HepG2 (cell line): ENCODE measurements around the gene LRRC45. TPM values are rescaled to one million over a fixed set of nuclear protein-coding genes. Genes with fewer than 3 reads are reported as not detected.

ENCODE experiments used
- CHD2 ChIP-seq: IDR thresholded peaks from 2 replicates; pipeline ENCODE4 v1.6.1; 2011; ENCODE audit warnings: low read depth, low read length, improper control_type of control experiment
- FUBP1 ChIP-seq: sonication (generic); formaldehyde crosslinking; IDR thresholded peaks from 2 replicates; pipeline ENCODE4 v1.5.1; 2020; ENCODE audit warnings: missing genetic modification reagents, mild to moderate bottlenecking, borderline replicate concordance
- MATR3 ChIP-seq: sonication (generic); formaldehyde crosslinking; IDR thresholded peaks from 2 replicates; pipeline ENCODE4 v1.4.0; 2020; ENCODE audit warnings: missing genetic modification reagents
- ONECUT2 ChIP-seq: sonication (generic); formaldehyde crosslinking; IDR thresholded peaks from 2 replicates; pipeline ENCODE4 v1.4.0; 2020; ENCODE audit warnings: missing genetic modification reagents
- PCBP2 ChIP-seq: fragments of 200-400 bp; formaldehyde crosslinking; optimal IDR thresholded peaks from 2 replicates; pipeline ENCODE3; 2018; ENCODE audit warnings: low read length, low read depth; ENCODE audit not compliant: poor library complexity, severe bottlenecking
- SRF ChIP-seq: IDR thresholded peaks from 2 replicates; pipeline ENCODE4 v1.6.1; 2011; ENCODE audit warnings: mild to moderate bottlenecking, low read depth, low read length, moderate library complexity
- SRSF1 ChIP-seq: fragments of 200-400 bp; formaldehyde crosslinking; optimal IDR thresholded peaks from 2 replicates; pipeline ENCODE3; 2017; ENCODE audit warnings: mild to moderate bottlenecking, low read depth, low read length, moderate library complexity
- ZBTB8A ChIP-seq: sonication (generic); formaldehyde crosslinking; IDR thresholded peaks from 2 replicates; pipeline ENCODE4 v1.4.0; 2020; ENCODE audit warnings: mild to moderate bottlenecking, low read depth, missing genetic modification reagents, borderline replicate concordance
- ZFP36 ChIP-seq: fragments of 150-350 bp; IDR thresholded peaks from 2 replicates; pipeline ENCODE4 v1.6.1; 2018; ENCODE audit warnings: borderline replicate concordance, low read length, low read depth; ENCODE audit not compliant: partially characterized antibody
- ZNF382 ChIP-seq: sonication (generic); formaldehyde crosslinking; IDR thresholded peaks from 2 replicates; pipeline ENCODE4 v1.5.0; 2020; ENCODE audit warnings: missing genetic modification reagents, mild to moderate bottlenecking, borderline replicate concordance
- ZNF441 ChIP-seq: sonication (generic); formaldehyde crosslinking; IDR thresholded peaks from 2 replicates; pipeline ENCODE4 v1.7.0; 2021; ENCODE audit warnings: missing genetic modification reagents, borderline replicate concordance
- ZNF564 ChIP-seq: sonication (generic); formaldehyde crosslinking; IDR thresholded peaks from 2 replicates; pipeline ENCODE4 v1.8.1; 2023; ENCODE audit warnings: mild to moderate bottlenecking, missing genetic modification reagents
- ZNF766 ChIP-seq: sonication (generic); formaldehyde crosslinking; IDR thresholded peaks from 2 replicates; pipeline ENCODE4 v1.5.0; 2020; ENCODE audit warnings: missing genetic modification reagents, borderline replicate concordance
- polyA plus RNA-seq, 8 experiments: library from polyadenylated mRNA; depleted of rRNA in 3 of 8; stranded (reverse) in 7 of 8; unstranded in 1 of 8; fragments of >200 nt; fragmentation: Illumina TruSeq in 4 of 8; extraction: Trizol in 4 of 8; gene quantifications; 2 replicates each; pipeline versions ENCODE4 v1.2.1 to v1.2.3, GENCODE V29; 2011 to 2016; ENCODE audit warnings: low read depth in 4 of 8, missing spikeins in 1 of 8, mixed read lengths in 1 of 8; ENCODE audit not compliant: insufficient read depth in 1 of 8
- total RNA-seq, 5 experiments: library from RNA; depleted of rRNA; stranded (reverse); fragments of >200 nt; fragmentation: Illumina TruSeq; extraction: Trizol; gene quantifications; 2 replicates each; pipeline ENCODE4 v1.2.3, GENCODE V29; 2016; ENCODE audit warnings: low read depth in 1 of 5
- TF ChIP-seq, protein P1 (sequence below): sonication (generic); formaldehyde crosslinking; IDR thresholded peaks from 2 replicates; pipeline ENCODE4 v1.5.0; 2020; ENCODE audit warnings: missing genetic modification reagents, mild to moderate bottlenecking, borderline replicate concordance
- TF ChIP-seq, protein P2 (sequence below): sonication (generic); formaldehyde crosslinking; IDR thresholded peaks from 2 replicates; pipeline ENCODE4 v1.5.1; 2020; ENCODE audit warnings: mild to moderate bottlenecking, missing genetic modification reagents, moderate library complexity
- TF ChIP-seq, protein P3 (sequence below): sonication (generic); formaldehyde crosslinking; IDR thresholded peaks from 2 replicates; pipeline ENCODE4 v1.4.0; 2020; ENCODE audit warnings: mild to moderate bottlenecking, low read depth, missing genetic modification reagents
- TF ChIP-seq, protein P4 (sequence below): sonication (generic); formaldehyde crosslinking; IDR thresholded peaks from 2 replicates; pipeline ENCODE4 v1.5.1; 2020; ENCODE audit warnings: mild to moderate bottlenecking, missing genetic modification reagents, borderline replicate concordance

The LRRC45 gene
- total and polyA plus RNA-seq, 2 of the 13 experiments (the other 11 are each of a cell fraction or from before 2014, with no cell fraction given), result 11.6 to 48.1 TPM

GRCh38 chr17:81999976-82000802, 22.9 kb upstream of the LRRC45 start (continued):
- TF ChIP-seq ZNF766 (CRISPR knock-in tag), result no peak
- peak; percentile 4; the same call in 1 of the 2 replicates for TF ChIP-seq CHD2
- TF ChIP-seq ZFP36, result no peak
- TF ChIP-seq SRSF1, result no peak
- no peak for TF ChIP-seq SRF
- no peak for TF ChIP-seq PCBP2
- TF ChIP-seq ZNF382 (CRISPR knock-in tag), result no peak
- TF ChIP-seq, protein P1, sequence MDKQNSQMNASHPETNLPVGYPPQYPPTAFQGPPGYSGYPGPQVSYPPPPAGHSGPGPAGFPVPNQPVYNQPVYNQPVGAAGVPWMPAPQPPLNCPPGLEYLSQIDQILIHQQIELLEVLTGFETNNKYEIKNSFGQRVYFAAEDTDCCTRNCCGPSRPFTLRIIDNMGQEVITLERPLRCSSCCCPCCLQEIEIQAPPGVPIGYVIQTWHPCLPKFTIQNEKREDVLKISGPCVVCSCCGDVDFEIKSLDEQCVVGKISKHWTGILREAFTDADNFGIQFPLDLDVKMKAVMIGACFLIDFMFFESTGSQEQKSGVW (CRISPR knock-in tag), result no peak
- TF ChIP-seq ZBTB8A (CRISPR knock-in tag), result 0 out of 2 replicates have a peak, but pooled peaks have one; percentile 8
- TF ChIP-seq ONECUT2 (CRISPR knock-in tag), result no peak; the same call in 1 of the 2 replicates
- no peak for TF ChIP-seq MATR3
- TF ChIP-seq, protein P2, sequence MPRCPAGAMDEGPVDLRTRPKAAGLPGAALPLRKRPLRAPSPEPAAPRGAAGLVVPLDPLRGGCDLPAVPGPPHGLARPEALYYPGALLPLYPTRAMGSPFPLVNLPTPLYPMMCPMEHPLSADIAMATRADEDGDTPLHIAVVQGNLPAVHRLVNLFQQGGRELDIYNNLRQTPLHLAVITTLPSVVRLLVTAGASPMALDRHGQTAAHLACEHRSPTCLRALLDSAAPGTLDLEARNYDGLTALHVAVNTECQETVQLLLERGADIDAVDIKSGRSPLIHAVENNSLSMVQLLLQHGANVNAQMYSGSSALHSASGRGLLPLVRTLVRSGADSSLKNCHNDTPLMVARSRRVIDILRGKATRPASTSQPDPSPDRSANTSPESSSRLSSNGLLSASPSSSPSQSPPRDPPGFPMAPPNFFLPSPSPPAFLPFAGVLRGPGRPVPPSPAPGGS, result no peak
- TF ChIP-seq, protein P3, sequence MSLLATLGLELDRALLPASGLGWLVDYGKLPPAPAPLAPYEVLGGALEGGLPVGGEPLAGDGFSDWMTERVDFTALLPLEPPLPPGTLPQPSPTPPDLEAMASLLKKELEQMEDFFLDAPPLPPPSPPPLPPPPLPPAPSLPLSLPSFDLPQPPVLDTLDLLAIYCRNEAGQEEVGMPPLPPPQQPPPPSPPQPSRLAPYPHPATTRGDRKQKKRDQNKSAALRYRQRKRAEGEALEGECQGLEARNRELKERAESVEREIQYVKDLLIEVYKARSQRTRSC (CRISPR knock-in tag), result no peak
- TF ChIP-seq ZNF441 (CRISPR knock-in tag), result no peak
- no peak; the same call in 1 of the 2 replicates for TF ChIP-seq FUBP1 (CRISPR knock-in tag)
- TF ChIP-seq, protein P4, sequence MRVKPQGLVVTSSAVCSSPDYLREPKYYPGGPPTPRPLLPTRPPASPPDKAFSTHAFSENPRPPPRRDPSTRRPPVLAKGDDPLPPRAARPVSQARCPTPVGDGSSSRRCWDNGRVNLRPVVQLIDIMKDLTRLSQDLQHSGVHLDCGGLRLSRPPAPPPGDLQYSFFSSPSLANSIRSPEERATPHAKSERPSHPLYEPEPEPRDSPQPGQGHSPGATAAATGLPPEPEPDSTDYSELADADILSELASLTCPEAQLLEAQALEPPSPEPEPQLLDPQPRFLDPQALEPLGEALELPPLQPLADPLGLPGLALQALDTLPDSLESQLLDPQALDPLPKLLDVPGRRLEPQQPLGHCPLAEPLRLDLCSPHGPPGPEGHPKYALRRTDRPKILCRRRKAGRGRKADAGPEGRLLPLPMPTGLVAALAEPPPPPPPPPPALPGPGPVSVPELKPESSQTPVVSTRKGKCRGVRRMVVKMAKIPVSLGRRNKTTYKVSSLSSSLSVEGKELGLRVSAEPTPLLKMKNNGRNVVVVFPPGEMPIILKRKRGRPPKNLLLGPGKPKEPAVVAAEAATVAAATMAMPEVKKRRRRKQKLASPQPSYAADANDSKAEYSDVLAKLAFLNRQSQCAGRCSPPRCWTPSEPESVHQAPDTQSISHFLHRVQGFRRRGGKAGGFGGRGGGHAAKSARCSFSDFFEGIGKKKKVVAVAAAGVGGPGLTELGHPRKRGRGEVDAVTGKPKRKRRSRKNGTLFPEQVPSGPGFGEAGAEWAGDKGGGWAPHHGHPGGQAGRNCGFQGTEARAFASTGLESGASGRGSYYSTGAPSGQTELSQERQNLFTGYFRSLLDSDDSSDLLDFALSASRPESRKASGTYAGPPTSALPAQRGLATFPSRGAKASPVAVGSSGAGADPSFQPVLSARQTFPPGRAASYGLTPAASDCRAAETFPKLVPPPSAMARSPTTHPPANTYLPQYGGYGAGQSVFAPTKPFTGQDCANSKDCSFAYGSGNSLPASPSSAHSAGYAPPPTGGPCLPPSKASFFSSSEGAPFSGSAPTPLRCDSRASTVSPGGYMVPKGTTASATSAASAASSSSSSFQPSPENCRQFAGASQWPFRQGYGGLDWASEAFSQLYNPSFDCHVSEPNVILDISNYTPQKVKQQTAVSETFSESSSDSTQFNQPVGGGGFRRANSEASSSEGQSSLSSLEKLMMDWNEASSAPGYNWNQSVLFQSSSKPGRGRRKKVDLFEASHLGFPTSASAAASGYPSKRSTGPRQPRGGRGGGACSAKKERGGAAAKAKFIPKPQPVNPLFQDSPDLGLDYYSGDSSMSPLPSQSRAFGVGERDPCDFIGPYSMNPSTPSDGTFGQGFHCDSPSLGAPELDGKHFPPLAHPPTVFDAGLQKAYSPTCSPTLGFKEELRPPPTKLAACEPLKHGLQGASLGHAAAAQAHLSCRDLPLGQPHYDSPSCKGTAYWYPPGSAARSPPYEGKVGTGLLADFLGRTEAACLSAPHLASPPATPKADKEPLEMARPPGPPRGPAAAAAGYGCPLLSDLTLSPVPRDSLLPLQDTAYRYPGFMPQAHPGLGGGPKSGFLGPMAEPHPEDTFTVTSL, result no peak; the same call in 1 of the 2 replicates
- TF ChIP-seq ZNF564 (CRISPR knock-in tag), result no peak; the same call in none of the 2 replicates
